Measurements from ENCODE around the gene NUP50.

The NUP50 gene

GRCh38 chr22:45179276-45180049 is 15.7 kb downstream of the NUP50 start:
- peaks cover 4% of the 10 kb centered on the region for H3K4me1 ChIP-seq (ENCODE audit: control insufficient read depth, insufficient read depth, low read depth, low read length)
- H3K23ac ChIP-seq (ENCODE audit: low read length in 2 of 2) = no peak overlapping the region
- H3K27ac ChIP-seq (ENCODE audit: low read length, poor library complexity, severe bottlenecking) = no peak overlapping the region
- H2BK5ac ChIP-seq (ENCODE audit: low read depth, low read length, poor library complexity, severe bottlenecking) = no peak overlapping the region
- H2BK12ac ChIP-seq (ENCODE audit: low read length in 2 of 2) = no peak overlapping the region
- no peak overlapping the region for H4K8ac ChIP-seq (ENCODE audit: low read length)
- no peak overlapping the region for H3K9ac ChIP-seq (ENCODE audit: low read length)
- no peak overlapping the region for H3K4me3 ChIP-seq (ENCODE audit: insufficient read depth in 1 of 2, low read depth in 1 of 2, low read length in 2 of 2)
- peaks cover 49 to 84% of the 10 kb centered on the region in 2 experiments for H3K36me3 ChIP-seq (ENCODE audit: control insufficient read depth in 1 of 2, insufficient read depth in 2 of 2, low read depth in 1 of 2, low read length in 2 of 2)
- no peak overlapping the region for H3K14ac ChIP-seq (ENCODE audit: low read length in 2 of 2)
- no peak overlapping the region for H4K91ac ChIP-seq (ENCODE audit: low read length)
- H2AFZ ChIP-seq (ENCODE audit: low read depth, low read length) = no peak overlapping the region
- DNase-seq = no peak
- H3K4ac ChIP-seq (ENCODE audit: low read depth in 1 of 2, low read length in 2 of 2) = no peak overlapping the region
- 98% methylated on average over 9 of the region's 9 CpGs for WGBS
- H3K9me3 ChIP-seq (ENCODE audit: control insufficient read depth, low read length) = no peaks in the 10 kb centered on the region
- peaks cover 29% of the 10 kb centered on the region for H3K79me1 ChIP-seq (replicated peaks; ENCODE audit: low read length, poor library complexity, severe bottlenecking)
- no peak overlapping the region for H2BK15ac ChIP-seq (ENCODE audit: low read depth, poor library complexity, severe bottlenecking)
- no peak overlapping the region for H2BK120ac ChIP-seq (ENCODE audit: low read depth, low read length)
- H3K4me2 ChIP-seq (ENCODE audit: low read length, poor library complexity, severe bottlenecking) = no peak overlapping the region
- H2AK5ac ChIP-seq (ENCODE audit: low read length, severe bottlenecking) = no peak overlapping the region
- no peak overlapping the region for H3K18ac ChIP-seq (ENCODE audit: low read depth in 1 of 2, low read length in 2 of 2)
- no peaks in the 10 kb centered on the region for H3K27me3 ChIP-seq (ENCODE audit: control insufficient read depth in 1 of 2, insufficient read depth in 1 of 2, low read length in 2 of 2)

- no peak overlapping the region for H3K4ac ChIP-seq (ENCODE audit: low read depth in 1 of 2, low read length in 2 of 2)
- H2BK120ac ChIP-seq (ENCODE audit: low read depth, low read length) = peak overlapping the region; percentile 8
- no peak for DNase-seq
- peak overlapping the region; percentile 49 for H4K8ac ChIP-seq (ENCODE audit: low read length)
- no peaks in the 10 kb centered on the region for H3K27me3 ChIP-seq (ENCODE audit: control insufficient read depth in 1 of 2, insufficient read depth in 1 of 2, low read length in 2 of 2)
- H3K14ac ChIP-seq (ENCODE audit: low read length in 2 of 2) = no peak overlapping the region
- peaks cover 4% of the 10 kb centered on the region for H3K4me1 ChIP-seq (ENCODE audit: control insufficient read depth, insufficient read depth, low read depth, low read length)
- peaks cover 53 to 84% of the 10 kb centered on the region in 2 experiments for H3K36me3 ChIP-seq (ENCODE audit: control insufficient read depth in 1 of 2, insufficient read depth in 2 of 2, low read depth in 1 of 2, low read length in 2 of 2)
- WGBS = 91% methylated on average over 14 of the region's 14 CpGs
- no peak overlapping the region for H2AFZ ChIP-seq (ENCODE audit: low read depth, low read length)
- H2AK5ac ChIP-seq (ENCODE audit: low read length, severe bottlenecking) = no peak overlapping the region
- no peak overlapping the region for H3K4me3 ChIP-seq (ENCODE audit: insufficient read depth in 1 of 2, low read depth in 1 of 2, low read length in 2 of 2)
- H3K4me2 ChIP-seq (ENCODE audit: low read length, poor library complexity, severe bottlenecking) = no peak overlapping the region
- H3K79me1 ChIP-seq (replicated peaks; ENCODE audit: low read length, poor library complexity, severe bottlenecking) = peaks cover 29% of the 10 kb centered on the region
- no peak overlapping the region for H2BK15ac ChIP-seq (ENCODE audit: low read depth, poor library complexity, severe bottlenecking)
- H4K91ac ChIP-seq (ENCODE audit: low read length) = no peak overlapping the region
- H3K9ac ChIP-seq (ENCODE audit: low read length) = no peak overlapping the region
- H3K27ac ChIP-seq (ENCODE audit: low read length, poor library complexity, severe bottlenecking) = no peak overlapping the region
- H3K18ac ChIP-seq (ENCODE audit: low read depth in 1 of 2, low read length in 2 of 2) = no peak overlapping the region
- no peak overlapping the region for H2BK5ac ChIP-seq (ENCODE audit: low read depth, low read length, poor library complexity, severe bottlenecking)
- H3K23ac ChIP-seq (ENCODE audit: low read length in 2 of 2) = peak overlapping the region in 1 of 2 experiments; percentile 55
- H3K9me3 ChIP-seq (ENCODE audit: control insufficient read depth, low read length) = no peaks in the 10 kb centered on the region
- H2BK12ac ChIP-seq (ENCODE audit: low read length in 2 of 2) = no peak overlapping the region
These were observed 16.5 kb downstream of the NUP50 start for GRCh38 chr22:45180146-45180679.

- Histone ChIP-seq H3K4ac (ENCODE audit: low read depth in 1 of 2, low read length in 2 of 2) (no peak overlapping the region), H4K8ac (ENCODE audit: low read length) (no peak overlapping the region), H2AFZ (ENCODE audit: low read depth, low read length) (no peak overlapping the region), H3K4me3 (ENCODE audit: insufficient read depth in 1 of 2, low read depth in 1 of 2, low read length in 2 of 2) (no peak overlapping the region), H2AK5ac (ENCODE audit: low read length, severe bottlenecking) (no peak overlapping the region), H3K27me3 (ENCODE audit: control insufficient read depth in 1 of 2, insufficient read depth in 1 of 2, low read length in 2 of 2) (no peaks in the 10 kb centered on the region), H2BK15ac (ENCODE audit: low read depth, poor library complexity, severe bottlenecking) (no peak overlapping the region), H2BK5ac (ENCODE audit: low read depth, low read length, poor library complexity, severe bottlenecking) (no peak overlapping the region), H3K4me2 (ENCODE audit: low read length, poor library complexity, severe bottlenecking) (no peak overlapping the region), H4K91ac (ENCODE audit: low read length) (no peak overlapping the region), H2BK120ac (ENCODE audit: low read depth, low read length) (no peak overlapping the region), H3K36me3 (ENCODE audit: control insufficient read depth in 1 of 2, insufficient read depth in 2 of 2, low read depth in 1 of 2, low read length in 2 of 2) (peaks cover 53 to 84% of the 10 kb centered on the region in 2 experiments), H3K9ac (ENCODE audit: low read length) (no peak overlapping the region), H2BK12ac (ENCODE audit: low read length in 2 of 2) (no peak overlapping the region), H3K79me1 (replicated peaks; ENCODE audit: low read length, poor library complexity, severe bottlenecking) (peaks cover 28% of the 10 kb centered on the region), H3K14ac (ENCODE audit: low read length in 2 of 2) (no peak overlapping the region), H3K4me1 (ENCODE audit: control insufficient read depth, insufficient read depth, low read depth, low read length) (peaks cover 4% of the 10 kb centered on the region), H3K18ac (ENCODE audit: low read depth in 1 of 2, low read length in 2 of 2) (no peak overlapping the region), H3K23ac (ENCODE audit: low read length in 2 of 2) (no peak overlapping the region), H3K9me3 (ENCODE audit: control insufficient read depth, low read length) (no peaks in the 10 kb centered on the region), H3K27ac (ENCODE audit: low read length, poor library complexity, severe bottlenecking) (no peak overlapping the region)
- no peak for DNase-seq
- 91% methylated on average over 4 of the region's 4 CpGs for WGBS
These were observed 17.5 kb downstream of the NUP50 start for GRCh38 chr22:45181240-45181639.

- Histone ChIP-seq H3K36me3 (ENCODE audit: control insufficient read depth in 1 of 2, insufficient read depth in 2 of 2, low read depth in 1 of 2, low read length in 2 of 2) (peaks cover 49 to 81% of the 10 kb centered on the region in 2 experiments), H3K27me3 (ENCODE audit: control insufficient read depth in 1 of 2, insufficient read depth in 1 of 2, low read length in 2 of 2) (no peaks in the 10 kb centered on the region), H3K4me2 (ENCODE audit: low read length, poor library complexity, severe bottlenecking) (no peak overlapping the region), H2BK5ac (ENCODE audit: low read depth, low read length, poor library complexity, severe bottlenecking) (no peak overlapping the region), H3K14ac (ENCODE audit: low read length in 2 of 2) (no peak overlapping the region), H2AK5ac (ENCODE audit: low read length, severe bottlenecking) (no peak overlapping the region), H3K27ac (ENCODE audit: low read length, poor library complexity, severe bottlenecking) (no peak overlapping the region), H2AFZ (ENCODE audit: low read depth, low read length) (no peak overlapping the region), H3K23ac (ENCODE audit: low read length in 2 of 2) (no peak overlapping the region), H3K4me1 (ENCODE audit: control insufficient read depth, insufficient read depth, low read depth, low read length) (peaks cover 4% of the 10 kb centered on the region), H4K91ac (ENCODE audit: low read length) (no peak overlapping the region), H2BK120ac (ENCODE audit: low read depth, low read length) (no peak overlapping the region), H4K8ac (ENCODE audit: low read length) (no peak overlapping the region), H3K4ac (ENCODE audit: low read depth in 1 of 2, low read length in 2 of 2) (no peak overlapping the region), H3K79me1 (replicated peaks; ENCODE audit: low read length, poor library complexity, severe bottlenecking) (peaks cover 27% of the 10 kb centered on the region), H3K18ac (ENCODE audit: low read depth in 1 of 2, low read length in 2 of 2) (no peak overlapping the region), H3K9ac (ENCODE audit: low read length) (no peak overlapping the region), H3K4me3 (ENCODE audit: insufficient read depth in 1 of 2, low read depth in 1 of 2, low read length in 2 of 2) (no peak overlapping the region), H2BK12ac (ENCODE audit: low read length in 2 of 2) (no peak overlapping the region), H3K9me3 (ENCODE audit: control insufficient read depth, low read length) (no peaks in the 10 kb centered on the region), H2BK15ac (ENCODE audit: low read depth, poor library complexity, severe bottlenecking) (no peak overlapping the region)
- 100% methylated on average over 1 of the region's 2 CpGs for WGBS
- DNase-seq = no peak
These were observed 18.0 kb downstream of the NUP50 start for GRCh38 chr22:45181766-45182165.

All from mesenchymal stem cell (in vitro differentiated cells and primary cell).